ENCODE data around the gene CCDC74A.

GRCh38 chr2:131535526-131535925, 7.8 kb downstream of the CCDC74A start:
- TF ChIP-seq CTCF (IDR thresholded peaks at IDR 0.05) (no peak), ZFX (IDR thresholded peaks at IDR 0.05; ENCODE audit: borderline replicate concordance) (no peak)
